Measurements from ENCODE around the gene DENND1A.

- TF ChIP-seq L3MBTL2 (conservative IDR thresholded peaks at IDR 0.05) (no peak), FOXM1 (IDR thresholded peaks at IDR 0.05; ENCODE audit: borderline replicate concordance) (no peak), PKNOX1 (IDR thresholded peaks at IDR 0.05) (no peak), SUZ12 (IDR thresholded peaks at IDR 0.05) (no peak), NFRKB (IDR thresholded peaks at IDR 0.05) (no peak), LEF1 (IDR thresholded peaks at IDR 0.05; ENCODE audit: borderline replicate concordance) (no peak), FOXA1 (IDR thresholded peaks at IDR 0.05) (no peak), FOXK2 (IDR thresholded peaks at IDR 0.05) (no peak), TARDBP (IDR thresholded peaks at IDR 0.05) (no peak), SP1 (IDR thresholded peaks at IDR 0.05) (no peak), HDGF (IDR thresholded peaks at IDR 0.05; ENCODE audit: borderline replicate concordance) (no peak)
Observed at GRCh38 chr9:123789554-123790292, 140.2 kb downstream of the DENND1A start.

All from HEK293T (cell line).